ENCODE measurements around the gene TLK2. TPM values are rescaled to one million over a fixed set of nuclear protein-coding genes. Genes with fewer than 3 reads are reported as not detected.

The TLK2 gene
- polyA plus RNA-seq, 1 donor (not counting 4 experiments of a cell fraction or from before 2014, with no cell fraction given), result 33.4 TPM

DNA sequence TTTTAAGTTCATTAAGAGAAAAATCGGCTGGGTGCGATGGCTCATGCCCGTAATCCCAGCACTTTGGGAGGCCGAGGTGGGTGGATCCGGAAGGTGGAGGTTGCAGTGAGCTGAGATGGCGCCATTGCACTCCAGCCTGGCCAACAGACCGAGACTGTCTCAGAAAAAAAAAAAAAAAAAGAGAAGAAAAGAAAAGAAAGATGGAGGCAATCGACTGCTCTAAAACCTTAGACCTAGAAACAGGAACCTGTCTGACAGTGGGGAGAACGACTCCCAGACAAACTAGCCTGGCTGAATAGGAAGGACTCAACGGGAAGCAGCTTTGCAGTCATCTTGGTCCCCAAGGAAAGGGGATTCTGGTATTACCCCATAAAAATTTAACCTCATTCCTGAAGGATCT, 162.5 kb downstream of the TLK2 start:
- no peaks in the 10 kb centered on the region for H4K20me1 ChIP-seq (ENCODE audit: control insufficient read depth, extremely low read depth, insufficient read depth, low read length)
- no peaks in the 10 kb centered on the region for H3K79me2 ChIP-seq (ENCODE audit: control insufficient read depth, insufficient read depth, low read length)
- H3K4me3 ChIP-seq (ENCODE audit: control insufficient read depth in 2 of 3, extremely low read depth in 1 of 3, insufficient read depth in 2 of 3, low read depth in 1 of 3, low read length in 3 of 3), result no peak overlapping the region
- no peaks in the 10 kb centered on the region for H3K9me1 ChIP-seq (ENCODE audit: control insufficient read depth, extremely low read depth, insufficient read depth, low read length)
- H3K4me2 ChIP-seq (ENCODE audit: control insufficient read depth, extremely low read depth, insufficient read depth, low read depth, low read length), result no peak overlapping the region
- no peaks in the 10 kb centered on the region for H3K4me1 ChIP-seq (ENCODE audit: control insufficient read depth, extremely low read depth, insufficient read depth, low read length)
- no peak overlapping the region for H3K27ac ChIP-seq (ENCODE audit: control insufficient read depth, insufficient read depth, low read length)
- TF ChIP-seq, protein P1, sequence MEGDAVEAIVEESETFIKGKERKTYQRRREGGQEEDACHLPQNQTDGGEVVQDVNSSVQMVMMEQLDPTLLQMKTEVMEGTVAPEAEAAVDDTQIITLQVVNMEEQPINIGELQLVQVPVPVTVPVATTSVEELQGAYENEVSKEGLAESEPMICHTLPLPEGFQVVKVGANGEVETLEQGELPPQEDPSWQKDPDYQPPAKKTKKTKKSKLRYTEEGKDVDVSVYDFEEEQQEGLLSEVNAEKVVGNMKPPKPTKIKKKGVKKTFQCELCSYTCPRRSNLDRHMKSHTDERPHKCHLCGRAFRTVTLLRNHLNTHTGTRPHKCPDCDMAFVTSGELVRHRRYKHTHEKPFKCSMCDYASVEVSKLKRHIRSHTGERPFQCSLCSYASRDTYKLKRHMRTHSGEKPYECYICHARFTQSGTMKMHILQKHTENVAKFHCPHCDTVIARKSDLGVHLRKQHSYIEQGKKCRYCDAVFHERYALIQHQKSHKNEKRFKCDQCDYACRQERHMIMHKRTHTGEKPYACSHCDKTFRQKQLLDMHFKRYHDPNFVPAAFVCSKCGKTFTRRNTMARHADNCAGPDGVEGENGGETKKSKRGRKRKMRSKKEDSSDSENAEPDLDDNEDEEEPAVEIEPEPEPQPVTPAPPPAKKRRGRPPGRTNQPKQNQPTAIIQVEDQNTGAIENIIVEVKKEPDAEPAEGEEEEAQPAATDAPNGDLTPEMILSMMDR (optimal IDR thresholded peaks at IDR 0.05 in 1 of 3, IDR thresholded peaks at IDR 0.05 in 1 of 3, conservative IDR thresholded peaks at IDR 0.05 in 1 of 3; ENCODE audit: extremely low read depth in 1 of 3, insufficient read depth in 2 of 3, low read length in 3 of 3), result no peak
- no peak for TF ChIP-seq EZH2 (IDR thresholded peaks at IDR 0.05; ENCODE audit: low read length)
- no peak overlapping the region for H2AFZ ChIP-seq (ENCODE audit: control insufficient read depth, low read length)
- dilution Hi-C loops (cut with MboI; ENCODE audit: extremely low pct_ligation_motif_present, low sequenced_read_pairs), result no loop called here
- no peak overlapping the region for H3K9ac ChIP-seq (ENCODE audit: control insufficient read depth, extremely low read depth, insufficient read depth, low read length)
- H3K27me3 ChIP-seq (ENCODE audit: control insufficient read depth, extremely low read depth, insufficient read depth, low read length), result no peaks in the 10 kb centered on the region
- peaks cover 0 to 5% of the 10 kb centered on the region in 2 experiments for H3K36me3 ChIP-seq (ENCODE audit: control insufficient read depth in 2 of 2, extremely low read depth in 1 of 2, insufficient read depth in 2 of 2, low read length in 2 of 2)
- DNase-seq (ENCODE audit: low read depth, low spot score) (no peak), FAIRE-seq (no peak)
- H3K9me3 ChIP-seq (ENCODE audit: control insufficient read depth, low read depth, low read length), result no peaks in the 10 kb centered on the region

DNA sequence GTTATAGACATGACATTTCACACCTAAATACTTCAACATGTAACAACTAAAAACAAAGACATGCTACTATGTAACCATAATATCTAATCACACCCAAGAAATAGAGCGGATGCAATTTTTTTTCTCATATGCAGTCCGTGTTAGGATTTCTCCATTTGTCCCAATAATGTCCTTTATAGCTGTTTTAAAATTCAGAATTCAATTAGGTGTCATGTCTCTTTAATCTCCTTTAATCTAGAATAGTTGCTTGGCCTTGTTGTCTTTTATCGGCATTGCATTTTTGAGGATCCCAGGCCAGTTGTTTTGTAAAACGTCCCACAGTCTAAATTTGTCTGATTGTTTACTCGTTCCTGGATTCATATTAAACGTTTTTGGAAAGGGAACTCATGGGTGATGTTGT, 163.3 kb downstream of the TLK2 start:
- dilution Hi-C loops (cut with MboI; ENCODE audit: extremely low pct_ligation_motif_present, low sequenced_read_pairs), result no loop called here
- Histone ChIP-seq H3K9me1 (ENCODE audit: control insufficient read depth, extremely low read depth, insufficient read depth, low read length) (no peaks in the 10 kb centered on the region), H3K4me1 (ENCODE audit: control insufficient read depth, extremely low read depth, insufficient read depth, low read length) (no peaks in the 10 kb centered on the region), H3K27ac (ENCODE audit: control insufficient read depth, insufficient read depth, low read length) (no peak overlapping the region), H3K27me3 (ENCODE audit: control insufficient read depth, extremely low read depth, insufficient read depth, low read length) (no peaks in the 10 kb centered on the region), H4K20me1 (ENCODE audit: control insufficient read depth, extremely low read depth, insufficient read depth, low read length) (no peaks in the 10 kb centered on the region), H3K9ac (ENCODE audit: control insufficient read depth, extremely low read depth, insufficient read depth, low read length) (no peak overlapping the region), H3K4me2 (ENCODE audit: control insufficient read depth, extremely low read depth, insufficient read depth, low read depth, low read length) (no peak overlapping the region), H3K79me2 (ENCODE audit: control insufficient read depth, insufficient read depth, low read length) (no peaks in the 10 kb centered on the region), H3K36me3 (ENCODE audit: control insufficient read depth in 2 of 2, extremely low read depth in 1 of 2, insufficient read depth in 2 of 2, low read length in 2 of 2) (peaks cover 0 to 3% of the 10 kb centered on the region in 2 experiments), H2AFZ (ENCODE audit: control insufficient read depth, low read length) (no peak overlapping the region), H3K4me3 (ENCODE audit: control insufficient read depth in 2 of 3, extremely low read depth in 1 of 3, insufficient read depth in 2 of 3, low read depth in 1 of 3, low read length in 3 of 3) (no peak overlapping the region), H3K9me3 (ENCODE audit: control insufficient read depth, low read depth, low read length) (no peaks in the 10 kb centered on the region)
- DNase-seq (ENCODE audit: low read depth, low spot score) (no peak), FAIRE-seq (no peak)
- TF ChIP-seq, protein P1 (optimal IDR thresholded peaks at IDR 0.05 in 1 of 3, IDR thresholded peaks at IDR 0.05 in 1 of 3, conservative IDR thresholded peaks at IDR 0.05 in 1 of 3; ENCODE audit: extremely low read depth in 1 of 3, insufficient read depth in 2 of 3, low read length in 3 of 3), result no peak
- TF ChIP-seq EZH2 (IDR thresholded peaks at IDR 0.05; ENCODE audit: low read length), result no peak

Data from keratinocyte (primary cell).